Activated gamma-delta T cell (primary cell): Measurements from ENCODE around the gene PPARGC1A.

Source experiments
- DNase-seq: peaks from one replicate; lab custom pipeline; 2025; lab: John Stamatoyannopoulos, UW

PPARGC1A gene

GRCh38 chr4:23770011-23770410 lies 119.8 kb downstream of the PPARGC1A start:
- DNase-seq = no peak

- DNase-seq = no peak
These were observed 120.4 kb downstream of the PPARGC1A start for GRCh38 chr4:23769406-23769805.

GRCh38 chr4:23768541-23768940 lies 121.3 kb downstream of the PPARGC1A start:
- DNase-seq = no peak

GRCh38 chr4:23766344-23766743 lies 123.5 kb downstream of the PPARGC1A start:
- no peak for DNase-seq

- DNase-seq = no peak
These were observed 126.3 kb downstream of the PPARGC1A start for GRCh38 chr4:23763559-23763958.

- no peak for DNase-seq
These were observed 127.3 kb downstream of the PPARGC1A start for GRCh38 chr4:23762551-23762950.

- no peak for DNase-seq
These were observed 130.8 kb downstream of the PPARGC1A start for GRCh38 chr4:23759066-23759465.

- no peak for DNase-seq
These were observed 135.2 kb downstream of the PPARGC1A start for GRCh38 chr4:23754688-23755087.

- no peak for DNase-seq
These were observed 139.7 kb downstream of the PPARGC1A start for GRCh38 chr4:23750125-23750524.

GRCh38 chr4:23747281-23747735 lies 142.5 kb downstream of the PPARGC1A start:
- DNase-seq = no peak

- DNase-seq = no peak
These were observed 143.2 kb downstream of the PPARGC1A start for GRCh38 chr4:23746672-23747071.

- DNase-seq = no peak
These were observed 143.8 kb downstream of the PPARGC1A start for GRCh38 chr4:23746027-23746426.

- no peak for DNase-seq
These were observed 144.5 kb downstream of the PPARGC1A start for GRCh38 chr4:23745377-23745776.
